Cardiac septum (tissue), 1 donor: ENCODE data around the gene PRCC. TPM values are rescaled to one million over a fixed set of nuclear protein-coding genes. Genes with fewer than 3 reads are reported as not detected.
A peak's percentile ranks its signal among the peaks of the same experiment; 100 is the strongest.

Experiments
- DNase-seq: peaks from one replicate; pipeline ENCODE4 v3.0.0-alpha.2; 2020; ENCODE audit warnings: low spot score
- intact Hi-C: fragments of 100-400 bp; cut with DNase I; formaldehyde crosslinking; loops from one replicate; pipeline ENCODE4 v1.14.0; 2022
- long read RNA-seq: library from polyadenylated mRNA; unstranded; transcript quantifications from one replicate; pipeline ENCODE4 v2.0.0, GENCODE V29; 2021
- total RNA-seq: library from RNA; stranded (reverse); fragmentation: NEBNext Ultra II Directional; extraction: Animal tissue kit (Norgen Biotek cat#: 25700); gene quantifications from one replicate; pipeline ENCODE4 v1.2.1, GENCODE V29; 2021
- donor health status: DM: no; HTN: no; CAD: no.

PRCC gene
- total RNA-seq = 44.5 TPM
- long read RNA-seq, transcript PRCC-201 (7 exons, 2,105 nt) = major isoform, 54 of 75 reads
- long read RNA-seq, partial matches to known transcripts = 13 of 75 reads
- long read RNA-seq, other reads (novel, unspliced or antisense) = 8 of 75 reads

GRCh38 chr1:156767101-156767878 is at the start of gene PRCC:
Gene PRCC, plus strand, starts transcription at chr1:156767535. Its CDS starts 237 bp downstream, at chr1:156767772.
- DNase-seq = peak; percentile 99
- intact Hi-C loops = loop anchor here (1.0 to 10.0 kb wide), 3 partner anchors 26 to 278 kb away; partner anchors contain the start of genes ARHGEF11, ISG20L2, METTL25B and MRPL24

DNA sequence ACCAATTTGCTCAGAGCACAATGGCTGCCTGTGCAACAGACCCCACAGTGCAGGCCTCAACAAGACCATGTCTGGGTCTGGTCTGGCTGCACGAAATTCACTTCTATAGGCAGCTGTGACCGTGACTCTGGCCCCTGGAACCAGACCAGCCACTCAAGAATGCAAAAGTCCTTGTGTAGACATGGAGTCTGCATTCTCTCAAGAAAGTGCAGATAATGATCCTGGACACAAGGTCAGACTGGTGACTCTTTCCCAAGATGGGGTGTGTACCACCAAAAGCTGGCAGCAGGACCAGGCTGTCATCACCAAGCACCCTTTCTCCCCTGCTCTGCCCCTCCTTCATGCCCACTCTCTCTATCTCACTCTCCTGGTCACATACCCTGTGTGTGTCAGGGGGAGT is 46.2 kb upstream of the PRCC start:
- DNase-seq = no peak
- intact Hi-C loops = no loop called here

GRCh38 chr1:156721535-156721934 is 45.8 kb upstream of the PRCC start:
- intact Hi-C loops = no loop called here
- no peak for DNase-seq

DNA sequence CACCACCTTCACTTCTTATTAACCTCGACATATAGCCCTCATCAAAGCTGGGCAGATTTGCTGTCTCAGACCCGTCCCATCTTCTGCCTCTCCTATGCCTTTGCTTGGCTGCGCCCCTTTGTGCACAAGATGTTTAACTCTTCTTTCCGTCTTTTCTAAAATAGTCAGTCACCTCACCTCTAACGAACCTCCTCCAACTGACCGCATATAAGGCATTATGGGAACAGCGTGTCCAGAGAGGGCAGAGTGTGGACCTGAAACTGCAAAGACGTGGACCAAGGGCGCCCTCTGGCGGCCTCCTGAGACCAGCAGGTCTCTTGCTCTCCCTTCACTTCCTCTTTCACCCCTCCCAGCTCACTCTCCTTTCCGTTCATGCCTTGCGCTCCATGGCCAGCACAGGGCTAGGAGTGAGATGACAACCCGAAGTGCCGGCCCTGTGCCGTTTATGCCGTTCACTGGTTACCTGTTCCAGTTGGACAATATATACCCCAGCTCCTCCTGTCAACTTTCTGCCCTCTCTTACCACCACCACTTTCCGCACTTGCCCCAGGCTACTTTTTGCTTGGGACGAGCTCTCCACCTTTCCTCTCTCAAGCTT is 41.6 kb upstream of the PRCC start:
- intact Hi-C loops = loop anchor here (1.0 to 5.0 kb wide), 5 partner anchors 36 to 167 kb away; partner anchors contain the start of genes INSRR, PEAR1 and PRCC

DNA sequence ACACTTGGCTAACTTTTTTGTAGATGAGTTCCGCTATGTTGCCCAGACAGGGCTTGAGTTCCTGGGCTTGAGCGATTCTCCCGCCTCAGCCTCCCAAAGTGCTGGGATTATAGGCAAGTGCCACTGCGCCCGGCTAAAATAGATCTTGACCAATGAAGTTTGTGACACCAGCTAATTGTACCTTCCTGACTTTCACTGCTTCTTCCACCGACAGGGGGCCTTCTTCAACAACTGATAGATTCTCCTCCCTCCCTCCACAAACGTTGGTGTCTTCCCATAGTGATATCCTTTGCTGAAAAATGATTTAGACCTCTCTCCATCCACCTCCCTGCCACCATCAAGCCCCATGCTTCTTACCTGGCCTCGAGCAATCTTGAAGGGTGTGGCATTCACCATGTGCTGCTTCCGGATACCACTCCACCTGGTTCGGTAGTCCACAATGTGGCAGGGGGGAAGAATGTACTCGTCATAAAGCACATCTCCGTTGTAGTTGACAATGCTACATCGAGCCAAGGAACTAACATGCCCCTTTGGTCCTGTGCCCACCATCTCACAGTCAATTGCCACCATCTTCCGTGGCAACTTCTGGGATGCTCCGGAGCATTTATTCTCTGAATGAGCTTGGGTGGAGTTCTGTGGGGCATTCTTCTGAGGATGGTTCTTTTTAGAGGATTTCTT is 40.6 kb upstream of the PRCC start:
- intact Hi-C loops = loop anchor here (1.0 to 5.0 kb wide), 5 partner anchors 37 to 166 kb away; partner anchors contain the start of genes INSRR, PEAR1 and PRCC
- no peak for DNase-seq

More for the DNA sequence above, 41.6 kb upstream of the PRCC start:
- DNase-seq = peak; percentile 92

GRCh38 chr1:156727492-156727891 is 39.8 kb upstream of the PRCC start:
- intact Hi-C loops = loop anchor here (5.0 kb wide), 4 partner anchors 40 to 165 kb away; partner anchors contain the start of genes INSRR, PEAR1 and PRCC
- DNase-seq = no peak

DNA sequence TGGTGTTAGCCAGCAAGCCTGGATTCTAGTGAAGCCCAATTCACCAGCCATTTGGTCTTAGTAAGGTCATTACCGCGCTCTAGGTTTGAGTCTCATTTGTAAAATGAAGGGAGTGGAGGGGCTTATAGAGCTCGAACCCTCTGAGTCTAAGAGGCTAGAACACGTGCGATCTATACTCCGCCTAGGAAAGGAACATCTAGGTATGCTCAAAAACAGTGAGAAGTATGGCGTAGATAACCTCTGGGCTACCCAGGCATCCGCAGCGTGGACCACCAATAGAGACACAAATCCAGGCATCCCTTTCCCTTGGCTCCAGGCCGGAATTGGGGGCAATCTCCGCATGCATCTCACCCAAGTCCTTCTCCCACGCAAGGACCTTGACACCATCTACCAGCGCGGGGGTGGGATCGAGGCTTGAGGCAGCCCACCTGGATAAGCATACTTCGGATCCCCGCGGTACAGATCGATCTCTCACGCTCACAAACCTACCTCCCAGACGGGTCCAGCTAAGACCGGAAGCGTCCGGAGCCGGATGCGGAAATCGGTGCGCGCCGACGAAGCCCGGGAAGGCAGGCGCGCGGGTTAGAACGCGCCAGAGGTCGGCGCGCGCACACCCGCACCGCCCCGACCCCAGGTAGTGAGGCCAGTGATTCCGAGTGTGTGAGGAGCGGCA is 39.3 kb upstream of the PRCC start, which contains the start of gene METTL25B:
METTL25B (plus strand) TSS at position 544 of the 673 bp plus-strand sequence. CDS start 636 bp downstream, outside the sequence.
- intact Hi-C loops = loop anchor here (1.0 to 5.0 kb wide), 5 partner anchors 39 to 164 kb away; partner anchors contain the start of genes INSRR, PEAR1 and PRCC
- DNase-seq = peak; percentile 91

- intact Hi-C loops = loop anchor here (1.0 to 5.0 kb wide), 5 partner anchors 38 to 163 kb away; partner anchors contain the start of genes INSRR, PEAR1 and PRCC
- peak; percentile 98 for DNase-seq
Measured at GRCh38 chr1:156728599-156729462, 38.5 kb upstream of the PRCC start, which contains the start of gene ISG20L2. Gene ISG20L2, minus strand, starts transcription at chr1:156728766. Its CDS starts 1,114 bp downstream, at chr1:156727652.

DNA sequence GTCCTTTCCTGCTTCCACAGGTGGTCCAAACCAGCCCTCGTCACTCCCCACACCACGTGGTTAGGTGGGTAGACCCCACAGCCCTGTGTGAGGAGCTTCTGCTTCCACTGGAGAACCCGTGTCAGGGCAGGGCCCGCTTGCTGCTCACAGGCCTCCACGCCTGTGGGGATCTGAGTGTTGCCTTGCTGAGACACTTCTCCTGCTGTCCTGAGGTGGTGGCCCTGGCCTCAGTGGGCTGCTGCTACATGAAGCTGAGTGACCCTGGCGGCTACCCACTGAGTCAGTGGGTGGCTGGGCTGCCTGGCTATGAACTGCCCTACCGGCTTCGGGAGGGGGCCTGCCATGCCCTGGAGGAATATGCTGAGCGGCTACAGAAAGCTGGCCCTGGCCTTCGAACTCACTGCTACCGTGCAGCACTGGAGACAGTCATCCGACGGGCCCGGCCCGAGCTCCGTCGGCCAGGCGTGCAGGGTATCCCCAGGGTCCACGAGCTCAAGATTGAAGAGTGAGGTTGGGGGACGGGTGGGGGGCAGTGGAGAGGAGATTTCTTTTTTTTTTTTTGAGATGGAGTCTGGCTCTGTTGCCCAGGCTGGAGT is 33.2 kb upstream of the PRCC start:
- no peak for DNase-seq
- intact Hi-C loops = no loop called here

GRCh38 chr1:156738407-156738806 is 28.9 kb upstream of the PRCC start:
- no peak for DNase-seq
- intact Hi-C loops = no loop called here

DNA sequence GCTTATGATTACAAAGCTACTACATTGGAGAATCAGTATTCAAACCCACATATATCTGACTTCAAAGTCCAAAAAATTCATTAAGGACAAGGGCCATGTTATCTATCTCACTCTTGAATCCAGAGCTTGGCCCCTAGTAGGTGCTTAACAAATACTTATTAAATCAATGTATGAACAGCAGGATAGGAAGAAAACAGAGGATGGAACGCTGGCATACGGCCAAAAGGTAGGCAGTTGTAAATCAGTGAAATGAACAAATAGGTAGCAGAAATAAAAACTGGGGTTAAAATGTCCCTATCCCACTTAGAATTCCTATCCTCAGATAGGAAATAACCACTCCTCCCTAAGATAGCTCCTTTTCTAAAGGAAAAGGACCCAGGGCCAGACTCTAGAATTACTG is 28.4 kb upstream of the PRCC start:
- intact Hi-C loops = no loop called here

DNA sequence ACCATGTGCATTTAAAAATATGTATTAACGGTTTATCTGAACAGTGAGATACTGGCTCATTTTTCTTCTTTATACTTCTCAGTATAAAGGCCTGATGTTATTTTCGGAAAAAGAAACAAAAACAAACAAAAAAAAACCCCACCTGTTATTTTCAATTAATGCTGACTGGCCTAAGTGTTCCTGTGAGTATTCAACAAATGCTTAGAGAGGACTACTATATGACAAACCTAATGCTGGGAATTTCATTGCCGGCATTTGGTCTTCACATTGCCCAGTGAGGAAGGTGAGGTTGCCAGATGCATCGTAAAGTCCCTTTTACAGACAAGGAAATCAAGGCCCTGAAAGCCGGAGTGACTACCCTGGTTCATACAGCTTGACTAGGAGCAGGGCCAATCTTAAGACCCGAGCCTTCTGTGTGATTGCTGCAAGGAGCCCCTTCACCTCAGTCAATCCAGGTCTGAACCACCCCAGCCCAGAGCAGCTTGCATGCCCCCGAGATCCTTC is 27.0 kb upstream of the PRCC start:
- intact Hi-C loops = no loop called here
- no peak for DNase-seq

More for the DNA sequence above, 28.4 kb upstream of the PRCC start:
- DNase-seq = no peak

- intact Hi-C loops = loop anchor here (1.0 kb wide), 1 partner anchor 26 kb away; the partner anchor contains the start of gene PRCC
Measured at GRCh38 chr1:156740741-156741480, 26.4 kb upstream of the PRCC start, which contains the start of gene MRPL24. Gene MRPL24, minus strand, starts transcription at chr1:156741088. Its CDS starts 2,384 bp downstream, at chr1:156738704.

DNA sequence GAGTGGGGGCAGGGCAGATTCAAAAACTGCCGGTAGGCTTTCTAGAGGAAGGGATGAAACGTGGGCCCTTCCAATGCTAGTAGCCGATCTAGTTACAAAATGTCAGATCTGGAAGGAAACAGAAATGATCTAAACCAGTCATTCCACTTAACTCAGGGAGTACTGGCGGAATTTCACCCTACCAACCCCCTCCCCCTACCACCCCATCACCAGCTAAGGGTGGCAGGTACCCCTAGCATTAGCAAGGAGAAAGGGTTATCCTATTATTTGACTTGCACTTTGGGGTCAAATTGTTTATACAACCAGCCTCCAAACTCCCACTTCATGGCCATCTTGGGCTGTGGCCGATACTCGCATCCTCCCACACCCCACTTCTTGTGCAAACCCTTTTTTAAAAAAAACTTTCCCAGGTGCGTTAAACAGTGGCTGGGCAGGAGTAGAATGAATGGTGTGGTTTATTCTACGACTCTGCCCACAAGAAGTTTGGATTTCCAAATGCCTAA is 25.8 kb upstream of the PRCC start:
- intact Hi-C loops = loop anchor here (1.0 kb wide), 1 partner anchor 26 kb away; the partner anchor contains the start of gene PRCC
- DNase-seq = no peak

More at GRCh38 chr1:156740741-156741480, 26.4 kb upstream of the PRCC start, which contains the start of gene MRPL24:
- DNase-seq = peak; percentile 99

DNA sequence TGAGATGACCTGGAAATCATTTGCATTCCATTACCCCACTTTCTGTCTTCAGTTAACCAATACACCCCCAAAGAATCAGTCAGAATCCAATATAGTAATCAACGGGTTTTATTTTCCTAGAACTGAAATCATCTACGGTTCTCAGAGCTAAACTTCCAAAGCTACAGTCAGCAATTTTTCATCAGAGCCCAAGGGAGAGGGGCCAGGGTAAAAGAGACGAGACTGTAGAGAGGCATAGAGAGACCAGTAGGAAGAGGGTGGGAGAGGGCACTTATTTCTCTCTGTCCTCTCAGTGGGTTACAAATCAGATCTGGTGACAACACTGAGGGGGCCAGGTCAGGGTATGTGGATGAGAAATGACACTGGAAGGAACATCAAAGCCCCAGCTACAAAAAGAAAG is 25.3 kb upstream of the PRCC start:
- intact Hi-C loops = no loop called here
- no peak for DNase-seq

- intact Hi-C loops = no loop called here
- DNase-seq = no peak
Measured at GRCh38 chr1:156742801-156743200, 24.5 kb upstream of the PRCC start.
